Measurements from ENCODE around the gene CFHR1.
A peak's percentile ranks its signal among the peaks of the same experiment; 100 is the strongest.
"Not testable (repeated sequence)": the region's sequence is repeated elsewhere in the genome, so short reads cannot be mapped to it uniquely, and the experiment has no call there.

The CFHR1 gene

GRCh38 chr1:196819531-196819930 lies at the start of gene CFHR1:
Gene CFHR1 (plus strand): TSS chr1:196819731. CDS start chr1:196819845, 114 bp downstream.
- H4K20me1 ChIP-seq (ENCODE audit: insufficient read depth); H3K4me2 ChIP-seq; H3K4me1 ChIP-seq (ENCODE audit: low read depth, poor library complexity, severe bottlenecking); H3K36me3 ChIP-seq (ENCODE audit: insufficient read depth); H3K9ac ChIP-seq; H3K79me2 ChIP-seq (ENCODE audit: insufficient read depth, low read depth); H3K27ac ChIP-seq; H3K4me3 ChIP-seq (IDR thresholded peaks at IDR 0.05; ENCODE audit: insufficient read depth, low read depth, low read length); H3K27me3 ChIP-seq (ENCODE audit: insufficient read depth, low read depth); H2AFZ ChIP-seq (ENCODE audit: low read depth): not testable (repeated sequence)

GRCh38 chr1:196769823-196770222 lies 49.7 kb upstream of the CFHR1 start:
- H3K4me2 ChIP-seq; H3K27ac ChIP-seq; H2AFZ ChIP-seq (ENCODE audit: low read depth); H4K20me1 ChIP-seq (ENCODE audit: insufficient read depth); H3K4me3 ChIP-seq (IDR thresholded peaks at IDR 0.05; ENCODE audit: insufficient read depth, low read depth, low read length); H3K27me3 ChIP-seq (ENCODE audit: insufficient read depth, low read depth); H3K36me3 ChIP-seq (ENCODE audit: insufficient read depth); H3K9ac ChIP-seq; H3K79me2 ChIP-seq (ENCODE audit: insufficient read depth, low read depth): not testable (repeated sequence)
- H3K4me1 ChIP-seq (ENCODE audit: low read depth, poor library complexity, severe bottlenecking), result peaks cover 23% of the 10 kb centered on the region

- Histone ChIP-seq H3K27ac (peak overlapping the region; percentile 43), H3K27me3 (ENCODE audit: insufficient read depth, low read depth) (no peaks in the 10 kb centered on the region), H3K9ac (no peak overlapping the region), H3K4me3 (IDR thresholded peaks at IDR 0.05; ENCODE audit: insufficient read depth, low read depth, low read length) (no peak overlapping the region), H3K4me2 (peak overlapping the region; percentile 38), H4K20me1 (ENCODE audit: insufficient read depth) (no peaks in the 10 kb centered on the region), H3K36me3 (ENCODE audit: insufficient read depth) (no peaks in the 10 kb centered on the region), H3K79me2 (ENCODE audit: insufficient read depth, low read depth) (no peaks in the 10 kb centered on the region), H3K4me1 (ENCODE audit: low read depth, poor library complexity, severe bottlenecking) (peaks cover 34% of the 10 kb centered on the region), H2AFZ (ENCODE audit: low read depth) (peak overlapping the region; percentile 17)
- TF ChIP-seq, protein P1, sequence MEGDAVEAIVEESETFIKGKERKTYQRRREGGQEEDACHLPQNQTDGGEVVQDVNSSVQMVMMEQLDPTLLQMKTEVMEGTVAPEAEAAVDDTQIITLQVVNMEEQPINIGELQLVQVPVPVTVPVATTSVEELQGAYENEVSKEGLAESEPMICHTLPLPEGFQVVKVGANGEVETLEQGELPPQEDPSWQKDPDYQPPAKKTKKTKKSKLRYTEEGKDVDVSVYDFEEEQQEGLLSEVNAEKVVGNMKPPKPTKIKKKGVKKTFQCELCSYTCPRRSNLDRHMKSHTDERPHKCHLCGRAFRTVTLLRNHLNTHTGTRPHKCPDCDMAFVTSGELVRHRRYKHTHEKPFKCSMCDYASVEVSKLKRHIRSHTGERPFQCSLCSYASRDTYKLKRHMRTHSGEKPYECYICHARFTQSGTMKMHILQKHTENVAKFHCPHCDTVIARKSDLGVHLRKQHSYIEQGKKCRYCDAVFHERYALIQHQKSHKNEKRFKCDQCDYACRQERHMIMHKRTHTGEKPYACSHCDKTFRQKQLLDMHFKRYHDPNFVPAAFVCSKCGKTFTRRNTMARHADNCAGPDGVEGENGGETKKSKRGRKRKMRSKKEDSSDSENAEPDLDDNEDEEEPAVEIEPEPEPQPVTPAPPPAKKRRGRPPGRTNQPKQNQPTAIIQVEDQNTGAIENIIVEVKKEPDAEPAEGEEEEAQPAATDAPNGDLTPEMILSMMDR (conservative IDR thresholded peaks at IDR 0.05; ENCODE audit: low read depth, low read length), result no peak
Observed at GRCh38 chr1:196773713-196774112, 45.8 kb upstream of the CFHR1 start.

DNA sequence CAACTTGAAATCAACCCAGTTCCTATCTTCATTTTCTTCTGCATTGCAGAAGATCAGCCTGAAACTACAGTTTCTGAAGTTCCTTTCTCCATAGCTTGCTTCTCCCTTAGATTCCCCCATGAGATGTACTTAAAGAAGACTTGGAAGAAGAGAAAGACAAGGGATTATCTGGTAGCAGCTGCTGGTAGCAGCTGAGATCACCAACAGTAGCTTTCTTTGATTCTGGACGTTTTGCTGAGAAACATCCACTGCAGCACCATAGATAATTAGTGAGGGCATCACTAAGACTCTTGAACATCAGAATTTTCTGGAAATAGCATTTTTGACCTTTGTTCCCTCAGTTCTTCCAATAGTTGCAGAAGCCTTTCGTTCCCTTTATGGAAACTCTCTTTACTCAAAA lies 45.4 kb upstream of the CFHR1 start:
- Histone ChIP-seq H3K36me3 (ENCODE audit: insufficient read depth) (no peaks in the 10 kb centered on the region), H3K9ac (no peak overlapping the region), H4K20me1 (ENCODE audit: insufficient read depth) (no peaks in the 10 kb centered on the region), H2AFZ (ENCODE audit: low read depth) (peak overlapping the region; percentile 17), H3K4me1 (ENCODE audit: low read depth, poor library complexity, severe bottlenecking) (peaks cover 34% of the 10 kb centered on the region), H3K27me3 (ENCODE audit: insufficient read depth, low read depth) (no peaks in the 10 kb centered on the region), H3K4me2 (peak overlapping the region; percentile 38), H3K79me2 (ENCODE audit: insufficient read depth, low read depth) (no peaks in the 10 kb centered on the region), H3K27ac (peak overlapping the region; percentile 43), H3K4me3 (IDR thresholded peaks at IDR 0.05; ENCODE audit: insufficient read depth, low read depth, low read length) (peak overlapping the region; percentile 76)
- TF ChIP-seq, protein P1 (conservative IDR thresholded peaks at IDR 0.05; ENCODE audit: low read depth, low read length), result no peak

GRCh38 chr1:196774603-196775002 lies 44.9 kb upstream of the CFHR1 start, which contains the start of gene CFHR3:
Gene CFHR3 (plus strand): TSS chr1:196774840. CDS start chr1:196774887, 47 bp downstream.
- Histone ChIP-seq H3K27ac (peak within 1 kb of the TSS; percentile 43), H3K36me3 (ENCODE audit: insufficient read depth) (no peaks in the 10 kb centered on the region), H3K27me3 (ENCODE audit: insufficient read depth, low read depth) (no peaks in the 10 kb centered on the region), H3K9ac (no peak within 1 kb of the TSS), H4K20me1 (ENCODE audit: insufficient read depth) (no peaks in the 10 kb centered on the region), H2AFZ (ENCODE audit: low read depth) (peak within 1 kb of the TSS; percentile 17), H3K4me1 (ENCODE audit: low read depth, poor library complexity, severe bottlenecking) (peaks cover 34% of the 10 kb centered on the region), H3K4me2 (peak within 1 kb of the TSS; percentile 38), H3K4me3 (IDR thresholded peaks at IDR 0.05; ENCODE audit: insufficient read depth, low read depth, low read length) (peak within 1 kb of the TSS; percentile 76), H3K79me2 (ENCODE audit: insufficient read depth, low read depth) (no peaks in the 10 kb centered on the region)
- TF ChIP-seq, protein P1 (conservative IDR thresholded peaks at IDR 0.05; ENCODE audit: low read depth, low read length), result no peak
